ENCODE data around the gene NFIX. TPM values are rescaled to one million over a fixed set of nuclear protein-coding genes. Genes with fewer than 3 reads are reported as not detected.

NFIX gene
- total and polyA plus RNA-seq, 2 of the 13 experiments (the other 11 are each of a cell fraction or from before 2014, with no cell fraction given) = 3.4 to 5.4 TPM

DNA sequence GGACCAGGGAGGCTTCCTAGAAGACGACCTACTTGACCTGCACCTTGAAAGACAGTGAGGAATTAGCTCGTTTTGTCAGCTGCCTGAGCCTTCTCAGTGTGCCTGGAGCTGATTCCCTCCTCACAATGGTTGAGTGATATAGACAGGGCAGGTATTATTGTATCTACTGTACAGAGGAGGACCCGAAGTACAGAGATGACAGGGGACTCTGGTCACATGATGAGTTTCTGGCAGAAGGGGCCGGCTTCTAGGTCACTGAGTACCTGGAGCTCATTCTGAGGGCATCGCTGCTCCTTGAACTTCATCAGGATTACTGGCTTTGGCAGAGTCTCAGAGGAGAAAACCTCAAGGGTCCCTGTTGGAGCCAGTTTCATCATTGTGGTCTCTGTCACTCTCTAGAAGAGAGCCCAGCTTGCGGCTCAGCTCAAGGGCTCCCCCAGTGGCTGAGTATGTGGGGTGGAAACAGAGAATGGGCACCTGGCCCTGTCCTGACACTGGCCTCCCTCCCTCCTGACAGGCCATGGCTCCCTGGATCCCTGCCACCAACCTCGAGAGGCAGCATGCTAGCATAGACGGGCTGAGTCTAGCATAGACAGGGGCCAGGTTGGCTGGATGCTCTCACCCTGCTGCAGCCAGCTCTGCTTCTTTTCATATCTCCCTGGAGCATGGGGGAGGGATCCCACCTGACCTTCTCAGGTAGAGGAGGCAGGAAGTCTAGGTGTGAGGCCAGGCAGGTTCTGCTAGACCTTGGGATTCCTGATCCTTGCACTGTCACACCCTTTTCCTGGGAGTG lies 38.7 kb downstream of the NFIX start (continued):
- TF ChIP-seq, protein P1, sequence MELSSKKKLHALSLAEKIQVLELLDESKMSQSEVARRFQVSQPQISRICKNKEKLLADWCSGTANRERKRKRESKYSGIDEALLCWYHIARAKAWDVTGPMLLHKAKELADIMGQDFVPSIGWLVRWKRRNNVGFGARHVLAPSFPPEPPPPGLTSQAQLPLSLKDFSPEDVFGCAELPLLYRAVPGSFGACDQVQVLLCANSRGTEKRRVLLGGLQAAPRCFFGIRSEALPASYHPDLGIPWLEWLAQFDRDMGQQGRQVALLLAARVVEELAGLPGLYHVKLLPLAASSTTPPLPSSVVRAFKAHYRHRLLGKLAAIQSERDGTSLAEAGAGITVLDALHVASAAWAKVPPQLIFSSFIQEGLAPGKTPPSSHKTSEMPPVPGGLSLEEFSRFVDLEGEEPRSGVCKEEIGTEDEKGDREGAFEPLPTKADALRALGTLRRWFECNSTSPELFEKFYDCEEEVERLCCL (CRISPR knock-in tag; IDR thresholded peaks at IDR 0.05; ENCODE audit: borderline replicate concordance) = no peak
- TF ChIP-seq, protein P2, sequence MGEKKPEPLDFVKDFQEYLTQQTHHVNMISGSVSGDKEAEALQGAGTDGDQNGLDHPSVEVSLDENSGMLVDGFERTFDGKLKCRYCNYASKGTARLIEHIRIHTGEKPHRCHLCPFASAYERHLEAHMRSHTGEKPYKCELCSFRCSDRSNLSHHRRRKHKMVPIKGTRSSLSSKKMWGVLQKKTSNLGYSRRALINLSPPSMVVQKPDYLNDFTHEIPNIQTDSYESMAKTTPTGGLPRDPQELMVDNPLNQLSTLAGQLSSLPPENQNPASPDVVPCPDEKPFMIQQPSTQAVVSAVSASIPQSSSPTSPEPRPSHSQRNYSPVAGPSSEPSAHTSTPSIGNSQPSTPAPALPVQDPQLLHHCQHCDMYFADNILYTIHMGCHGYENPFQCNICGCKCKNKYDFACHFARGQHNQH (CRISPR knock-in tag; IDR thresholded peaks at IDR 0.05) = 0 out of 2 replicates have a peak, but pooled peaks have one; percentile 27
- TF ChIP-seq IKZF1 (IDR thresholded peaks at IDR 0.05) = no peak
- no peak for TF ChIP-seq PLSCR1 (CRISPR knock-in tag; IDR thresholded peaks at IDR 0.05; ENCODE audit: borderline replicate concordance)
- TF ChIP-seq RFXANK (CRISPR knock-in tag; IDR thresholded peaks at IDR 0.05) = no peak
- no peak for TF ChIP-seq TOPORS (CRISPR knock-in tag; IDR thresholded peaks at IDR 0.05)
- no peak for TF ChIP-seq SRSF9 (IDR thresholded peaks at IDR 0.05; ENCODE audit: borderline replicate concordance, insufficient read depth, low read depth, low read length, poor library complexity, severe bottlenecking)
- TF ChIP-seq ZNF331 (CRISPR knock-in tag; IDR thresholded peaks at IDR 0.05) = 0 out of 2 replicates have a peak, but pooled peaks have one; percentile 30
- TF ChIP-seq RBM22 (optimal IDR thresholded peaks at IDR 0.05; ENCODE audit: low read length) = no peak
- TF ChIP-seq TEAD3 (CRISPR knock-in tag; optimal IDR thresholded peaks at IDR 0.05; ENCODE audit: borderline replicate concordance) = peak; percentile 71
- TF ChIP-seq, protein P3, sequence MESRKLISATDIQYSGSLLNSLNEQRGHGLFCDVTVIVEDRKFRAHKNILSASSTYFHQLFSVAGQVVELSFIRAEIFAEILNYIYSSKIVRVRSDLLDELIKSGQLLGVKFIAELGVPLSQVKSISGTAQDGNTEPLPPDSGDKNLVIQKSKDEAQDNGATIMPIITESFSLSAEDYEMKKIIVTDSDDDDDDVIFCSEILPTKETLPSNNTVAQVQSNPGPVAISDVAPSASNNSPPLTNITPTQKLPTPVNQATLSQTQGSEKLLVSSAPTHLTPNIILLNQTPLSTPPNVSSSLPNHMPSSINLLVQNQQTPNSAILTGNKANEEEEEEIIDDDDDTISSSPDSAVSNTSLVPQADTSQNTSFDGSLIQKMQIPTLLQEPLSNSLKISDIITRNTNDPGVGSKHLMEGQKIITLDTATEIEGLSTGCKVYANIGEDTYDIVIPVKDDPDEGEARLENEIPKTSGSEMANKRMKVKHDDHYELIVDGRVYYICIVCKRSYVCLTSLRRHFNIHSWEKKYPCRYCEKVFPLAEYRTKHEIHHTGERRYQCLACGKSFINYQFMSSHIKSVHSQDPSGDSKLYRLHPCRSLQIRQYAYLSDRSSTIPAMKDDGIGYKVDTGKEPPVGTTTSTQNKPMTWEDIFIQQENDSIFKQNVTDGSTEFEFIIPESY (CRISPR knock-in tag; IDR thresholded peaks at IDR 0.05) = peak; percentile 88
- no peak for TF ChIP-seq HINFP (CRISPR knock-in tag; IDR thresholded peaks at IDR 0.05; ENCODE audit: low read depth)
- TF ChIP-seq ZNF556 (CRISPR knock-in tag; IDR thresholded peaks at IDR 0.05; ENCODE audit: borderline replicate concordance) = no peak
- no peak for TF ChIP-seq ZSCAN31 (CRISPR knock-in tag; IDR thresholded peaks at IDR 0.05; ENCODE audit: low read depth)
- peak; percentile 78 for TF ChIP-seq CTCF (CRISPR knock-in tag; IDR thresholded peaks at IDR 0.05)
- TF ChIP-seq NR2F2 (IDR thresholded peaks at IDR 0.05; ENCODE audit: borderline replicate concordance, low read depth) = no peak
- TF ChIP-seq FOXP1 (IDR thresholded peaks at IDR 0.05) = no peak
- TF ChIP-seq FOXP1 (CRISPR knock-in tag; IDR thresholded peaks at IDR 0.05) = no peak
- TF ChIP-seq DRAP1 (CRISPR knock-in tag; IDR thresholded peaks at IDR 0.05) = peak; percentile 23; the same call in 1 of the 2 replicates
- no peak for TF ChIP-seq ZNF782 (CRISPR knock-in tag; IDR thresholded peaks at IDR 0.05; ENCODE audit: borderline replicate concordance)
- no peak for TF ChIP-seq GZF1 (CRISPR knock-in tag; IDR thresholded peaks at IDR 0.05)
